Measurements from ENCODE around the gene MAGED4B.
"Not testable (repeated sequence)": the region's sequence is repeated elsewhere in the genome, so short reads cannot be mapped to it uniquely, and the experiment has no call there.

Gene MAGED4B, protein sequence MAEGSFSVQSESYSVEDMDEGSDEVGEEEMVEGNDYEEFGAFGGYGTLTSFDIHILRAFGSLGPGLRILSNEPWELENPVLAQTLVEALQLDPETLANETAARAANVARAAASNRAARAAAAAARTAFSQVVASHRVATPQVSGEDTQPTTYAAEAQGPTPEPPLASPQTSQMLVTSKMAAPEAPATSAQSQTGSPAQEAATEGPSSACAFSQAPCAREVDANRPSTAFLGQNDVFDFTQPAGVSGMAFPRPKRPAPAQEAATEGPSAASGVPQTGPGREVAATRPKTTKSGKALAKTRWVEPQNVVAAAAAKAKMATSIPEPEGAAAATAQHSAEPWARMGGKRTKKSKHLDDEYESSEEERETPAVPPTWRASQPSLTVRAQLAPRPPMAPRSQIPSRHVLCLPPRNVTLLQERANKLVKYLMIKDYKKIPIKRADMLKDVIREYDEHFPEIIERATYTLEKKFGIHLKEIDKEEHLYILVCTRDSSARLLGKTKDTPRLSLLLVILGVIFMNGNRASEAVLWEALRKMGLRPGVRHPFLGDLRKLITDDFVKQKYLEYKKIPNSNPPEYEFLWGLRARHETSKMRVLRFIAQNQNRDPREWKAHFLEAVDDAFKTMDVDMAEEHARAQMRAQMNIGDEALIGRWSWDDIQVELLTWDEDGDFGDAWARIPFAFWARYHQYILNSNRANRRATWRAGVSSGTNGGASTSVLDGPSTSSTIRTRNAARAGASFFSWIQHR

GRCh38 chrX:52068666-52069640 lies at the start of gene MAGED4B:
Gene MAGED4B, minus strand, starts transcription at chrX:52069183. Its CDS starts 1,011 bp downstream, at chrX:52068172.
- DNase-seq: not testable (repeated sequence)

GRCh38 chrX:52118262-52118661 lies 49.3 kb upstream of the MAGED4B start:
- no peak for DNase-seq

- no peak for DNase-seq
These were observed 13.6 kb upstream of the MAGED4B start for GRCh38 chrX:52082578-52082977.

DNA sequence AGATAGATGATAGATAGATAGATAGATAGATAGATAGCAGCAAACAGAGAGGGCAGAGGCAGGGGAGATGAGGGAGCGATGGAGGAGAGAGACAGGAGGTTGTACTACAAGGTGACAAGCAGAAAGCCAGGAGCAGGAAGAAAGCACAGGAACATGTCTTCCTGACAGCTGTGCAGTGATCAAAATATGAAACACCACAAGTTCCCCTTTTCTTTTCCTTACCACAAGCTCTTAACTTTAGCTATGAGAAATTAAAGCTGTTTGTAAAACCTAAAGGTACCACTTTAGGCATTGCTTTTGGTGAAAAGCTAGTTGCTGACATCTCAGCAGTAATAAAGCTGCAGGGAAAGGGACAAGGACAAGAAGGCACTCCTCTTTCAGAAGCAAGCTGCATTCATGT lies 9.1 kb upstream of the MAGED4B start:
- DNase-seq: no peak

- DNase-seq: not testable (repeated sequence)
These were observed 26.7 kb downstream of the MAGED4B start for GRCh38 chrX:52042288-52042687.

- DNase-seq: no peak
These were observed 34.8 kb downstream of the MAGED4B start for GRCh38 chrX:52034211-52034610.

- no peak for DNase-seq
These were observed 37.6 kb downstream of the MAGED4B start for GRCh38 chrX:52031371-52031770.

GRCh38 chrX:52015794-52016193 lies 53.2 kb downstream of the MAGED4B start:
- DNase-seq: no peak

All from activated naive CD4-positive, alpha-beta T cell treated with anti-CD3 and anti-CD28 coated beads, Interleukin-2, amount 50 U/mL, for 16 hours (primary cell).